H1 (cell line): ENCODE results near the gene HOXA10. TPM values are rescaled to one million over a fixed set of nuclear protein-coding genes. Genes with fewer than 3 reads are reported as not detected.

Experiments used
- CBX5 ChIP-seq: fragments of 300-800, 300-1000 bp; sonication (generic); IDR thresholded peaks from 2 replicates; pipeline ENCODE4 v1.7.1; 2016; ENCODE audit warnings: antibody characterized with exemption, low read length, low read depth
- EZH2 ChIP-seq: fragments of 200-600 bp; sonication (generic); IDR thresholded peaks from 2 replicates; pipeline ENCODE4 v1.7.1; 2012; ENCODE audit warnings: low read depth, mild to moderate bottlenecking, moderate library complexity, low read length, inconsistent platforms; ENCODE audit not compliant: severe bottlenecking
- SIRT6 ChIP-seq: IDR thresholded peaks from one replicate; pipeline ENCODE4 v1.7.1; 2012; ENCODE audit warnings: low read length, inconsistent platforms
- TBP ChIP-seq: IDR thresholded peaks from 2 replicates; pipeline ENCODE4 v1.6.1; 2011; ENCODE audit warnings: low read depth, low read length, improper control_type of control experiment
- TEAD4 ChIP-seq: IDR thresholded peaks from 2 replicates; pipeline ENCODE4 v1.6.1; 2012; ENCODE audit warnings: low read depth, low read length, inconsistent platforms, mixed read lengths
- YY1 ChIP-seq: IDR thresholded peaks from 2 replicates; pipeline ENCODE4 v1.6.1; 2011; ENCODE audit warnings: low read depth, mild to moderate bottlenecking, low read length
- polyA plus RNA-seq, 7 experiments: library from polyadenylated mRNA; depleted of rRNA in 3 of 7; stranded (reverse) in 5 of 7; unstranded in 2 of 7; fragments of >200 nt in 5 of 7; fragments of 200-250 nt in 2 of 7; gene quantifications; 1 replicate in 5 of 7; 2 replicates in 1 of 7; 4 replicates in 1 of 7; pipeline versions ENCODE4 v1.2.1 to v1.2.3, GENCODE V29; 2011 to 2013; ENCODE audit warnings: missing spikeins in 2 of 7, mixed read lengths in 2 of 7
- total RNA-seq: library from RNA; stranded (reverse); fragmentation: NEBNext Ultra II Directional; extraction: Animal tissue kit (Norgen Biotek cat#: 25700); gene quantifications from 2 replicates; pipeline ENCODE4 v1.2.1, GENCODE V29; 2021

Gene HOXA10
- total and polyA plus RNA-seq, 2 of the 8 experiments (the other 6 are each of a cell fraction or from before 2014, with no cell fraction given) = not detected

GRCh38 chr7:27160546-27161213 lies 13.4 kb downstream of the HOXA10 start (continued):
- TF ChIP-seq YY1 (peak; percentile 96), TBP (no peak), EZH2 (peak; percentile 97), CBX5 (no peak), TEAD4 (peak; percentile 60; the same call in 1 of the 2 replicates), SIRT6 (no peak)
